ENCODE data around the gene TEX19.

GRCh38 chr17:82374626-82375331 is 15.7 kb downstream of the TEX19 start:
- TF ChIP-seq SNAI2 (CRISPR knock-in tag; IDR thresholded peaks at IDR 0.05) = no peak
- no peak for TF ChIP-seq ARNTL (CRISPR knock-in tag; IDR thresholded peaks at IDR 0.05; ENCODE audit: borderline replicate concordance, low read depth)
- TF ChIP-seq OSR1 (CRISPR knock-in tag; IDR thresholded peaks at IDR 0.05) = no peak
- no peak for TF ChIP-seq ISL1 (CRISPR knock-in tag; IDR thresholded peaks at IDR 0.05)
- TF ChIP-seq ZFP30 (CRISPR knock-in tag; IDR thresholded peaks at IDR 0.05) = no peak
- no peak for TF ChIP-seq ESRRG (CRISPR knock-in tag; IDR thresholded peaks at IDR 0.05)
- no peak for TF ChIP-seq TSHZ2 (CRISPR knock-in tag; IDR thresholded peaks at IDR 0.05)
- no peak for TF ChIP-seq PATZ1 (CRISPR knock-in tag; IDR thresholded peaks at IDR 0.05; ENCODE audit: borderline replicate concordance)
- TF ChIP-seq CSDC2 (CRISPR knock-in tag; IDR thresholded peaks at IDR 0.05) = no peak
- TF ChIP-seq RARB (CRISPR knock-in tag; IDR thresholded peaks at IDR 0.05) = no peak
- no peak for TF ChIP-seq POU6F1 (CRISPR knock-in tag; IDR thresholded peaks at IDR 0.05; ENCODE audit: borderline replicate concordance, low read depth)
- no peak for TF ChIP-seq TOX (CRISPR knock-in tag; IDR thresholded peaks at IDR 0.05; ENCODE audit: borderline replicate concordance)
- no peak for TF ChIP-seq ZFP3 (CRISPR knock-in tag; IDR thresholded peaks at IDR 0.05)

Data from SK-N-SH treated with all-trans-retinoic acid at 6 μM for 48 hours (cell line).